SK-N-SH treated with all-trans-retinoic acid at 6 μM for 48 hours (cell line): Measurements from ENCODE around the gene LPAR5.

ENCODE experiments used
- ATAC-seq: fragments of 200-7000 bp; cut with Tn5 transposase; 3 replicates; pipeline ENCODE4 v1.9.1; 2020; ENCODE audit warnings: mild to moderate bottlenecking, moderate library complexity
- ARNTL ChIP-seq: fragments of 450-650 bp; formaldehyde crosslinking; IDR thresholded peaks from 2 replicates; pipeline ENCODE4 v1.5.0; 2020; ENCODE audit warnings: low read depth, mild to moderate bottlenecking, moderate library complexity, borderline replicate concordance
- BACH2 ChIP-seq: fragments of 250-450 bp; sonication (Bioruptor Pico); IDR thresholded peaks from 2 replicates; pipeline ENCODE4 v1.9.0; 2021; ENCODE audit warnings: mild to moderate bottlenecking, borderline replicate concordance
- CSDC2 ChIP-seq: fragments of 250-450 bp; sonication (Bioruptor Pico); IDR thresholded peaks from 2 replicates; pipeline ENCODE4 v1.5.0; 2020; ENCODE audit warnings: mild to moderate bottlenecking, moderate library complexity
- ESRRG ChIP-seq: fragments of 250-450 bp; sonication (Bioruptor Pico); IDR thresholded peaks from 2 replicates; pipeline ENCODE4 v1.6.1; 2021; ENCODE audit warnings: mild to moderate bottlenecking
- GLIS3 ChIP-seq: fragments of 250-450 bp; sonication (Bioruptor Pico); IDR thresholded peaks from 2 replicates; pipeline ENCODE4 v1.5.0; 2020; ENCODE audit warnings: mild to moderate bottlenecking, moderate library complexity
- ISL1 ChIP-seq: fragments of 250-450 bp; sonication (Bioruptor Pico); IDR thresholded peaks from 2 replicates; pipeline ENCODE4 v2.1.2; 2022; ENCODE audit warnings: mild to moderate bottlenecking, moderate library complexity
- OSR1 ChIP-seq: fragments of 250-450 bp; sonication (Bioruptor Pico); IDR thresholded peaks from 2 replicates; pipeline ENCODE4 v1.8.0; 2022; ENCODE audit warnings: moderate library complexity, mild to moderate bottlenecking, inconsistent platforms
- PPARA ChIP-seq: fragments of 250-450 bp; sonication (Bioruptor Pico); IDR thresholded peaks from 2 replicates; pipeline ENCODE4 v1.5.0; 2020; ENCODE audit warnings: mild to moderate bottlenecking, borderline replicate concordance
- RARB ChIP-seq: fragments of 250-450 bp; sonication (Bioruptor Pico); IDR thresholded peaks from 2 replicates; pipeline ENCODE4 v1.8.0; 2021; ENCODE audit warnings: mild to moderate bottlenecking, moderate library complexity
- SNAI2 ChIP-seq: fragments of 250-450 bp; sonication (Bioruptor Pico); IDR thresholded peaks from 2 replicates; pipeline ENCODE4 v1.5.0; 2020; ENCODE audit warnings: mild to moderate bottlenecking, moderate library complexity
- TCF4 ChIP-seq: fragments of 250-450 bp; sonication (Bioruptor Pico); IDR thresholded peaks from 2 replicates; pipeline ENCODE4 v1.8.0; 2021; ENCODE audit warnings: mild to moderate bottlenecking, moderate library complexity, borderline replicate concordance
- TOX ChIP-seq: fragments of 250-450 bp; sonication (Bioruptor Pico); IDR thresholded peaks from 2 replicates; pipeline ENCODE4 v1.8.0; 2021; ENCODE audit warnings: mild to moderate bottlenecking, moderate library complexity, borderline replicate concordance
- ZC3H10 ChIP-seq: fragments of 250-450 bp; sonication (Bioruptor Pico); IDR thresholded peaks from 2 replicates; pipeline ENCODE4 v1.5.1; 2021; ENCODE audit warnings: mild to moderate bottlenecking, moderate library complexity
- ZFP3 ChIP-seq: fragments of 250-450 bp; sonication (Bioruptor Pico); IDR thresholded peaks from 2 replicates; pipeline ENCODE4 v1.5.0; 2020; ENCODE audit warnings: mild to moderate bottlenecking, moderate library complexity
- ZFP30 ChIP-seq: fragments of 450-650 bp; formaldehyde crosslinking; IDR thresholded peaks from 2 replicates; pipeline ENCODE4 v1.5.0; 2022; ENCODE audit warnings: mild to moderate bottlenecking, moderate library complexity
- ZNF70 ChIP-seq: fragments of 450-650 bp; formaldehyde crosslinking; IDR thresholded peaks from 2 replicates; pipeline ENCODE4 v1.5.0; 2020; ENCODE audit warnings: mild to moderate bottlenecking, moderate library complexity
- ZNF8 ChIP-seq: fragments of 450-650 bp; formaldehyde crosslinking; IDR thresholded peaks from 2 replicates; pipeline ENCODE4 v1.5.0; 2020; ENCODE audit warnings: mild to moderate bottlenecking, moderate library complexity
- TF ChIP-seq, protein P1 (sequence below): fragments of 250-450 bp; sonication (Bioruptor Pico); IDR thresholded peaks from 2 replicates; pipeline ENCODE4 v1.5.1; 2021; ENCODE audit warnings: mild to moderate bottlenecking, moderate library complexity
- TF ChIP-seq, protein P2 (sequence below): fragments of 250-450 bp; sonication (Bioruptor Pico); IDR thresholded peaks from 2 replicates; pipeline ENCODE4 v1.5.0; 2020; ENCODE audit warnings: mild to moderate bottlenecking, moderate library complexity
- TF ChIP-seq, protein P3 (sequence below): fragments of 250-450 bp; sonication (Bioruptor Pico); IDR thresholded peaks from 2 replicates; pipeline ENCODE4 v1.5.1; 2020; ENCODE audit warnings: low read depth, mild to moderate bottlenecking, moderate library complexity

The LPAR5 gene

DNA sequence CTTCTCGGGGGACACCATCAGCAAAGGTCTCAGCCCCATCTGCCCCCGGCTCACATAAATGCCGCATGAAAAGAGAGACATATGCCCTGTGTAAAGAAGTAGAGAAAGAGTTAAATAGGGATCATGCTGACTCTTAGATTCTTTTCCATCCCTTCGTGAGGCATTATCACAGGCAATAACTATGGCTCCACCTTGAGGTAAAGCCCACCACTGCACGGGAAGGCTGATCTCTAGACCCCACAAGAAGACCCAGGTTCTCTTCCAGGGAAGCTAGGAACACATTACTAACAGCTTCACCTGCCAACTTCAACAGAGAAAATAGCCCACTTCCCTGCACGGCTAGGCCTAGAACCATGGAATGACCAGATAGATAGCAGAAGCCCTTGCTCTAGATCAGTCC is 53.6 kb downstream of the LPAR5 start:
- peak; percentile 57 for ATAC-seq
- TF ChIP-seq ARNTL (CRISPR knock-in tag) (no peak), GLIS3 (CRISPR knock-in tag) (no peak), ZFP3 (no peak), ZNF8 (CRISPR knock-in tag) (no peak), PPARA (no peak), BACH2 (no peak), ZFP30 (CRISPR knock-in tag) (no peak), RARB (no peak), ZNF70 (no peak), SNAI2 (CRISPR knock-in tag) (no peak), CSDC2 (CRISPR knock-in tag) (no peak)
- TF ChIP-seq, protein P1, sequence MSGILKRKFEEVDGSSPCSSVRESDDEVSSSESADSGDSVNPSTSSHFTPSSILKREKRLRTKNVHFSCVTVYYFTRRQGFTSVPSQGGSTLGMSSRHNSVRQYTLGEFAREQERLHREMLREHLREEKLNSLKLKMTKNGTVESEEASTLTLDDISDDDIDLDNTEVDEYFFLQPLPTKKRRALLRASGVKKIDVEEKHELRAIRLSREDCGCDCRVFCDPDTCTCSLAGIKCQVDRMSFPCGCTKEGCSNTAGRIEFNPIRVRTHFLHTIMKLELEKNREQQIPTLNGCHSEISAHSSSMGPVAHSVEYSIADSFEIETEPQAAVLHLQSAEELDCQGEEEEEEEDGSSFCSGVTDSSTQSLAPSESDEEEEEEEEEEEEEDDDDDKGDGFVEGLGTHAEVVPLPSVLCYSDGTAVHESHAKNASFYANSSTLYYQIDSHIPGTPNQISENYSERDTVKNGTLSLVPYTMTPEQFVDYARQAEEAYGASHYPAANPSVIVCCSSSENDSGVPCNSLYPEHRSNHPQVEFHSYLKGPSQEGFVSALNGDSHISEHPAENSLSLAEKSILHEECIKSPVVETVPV (CRISPR knock-in tag), result no peak
- TF ChIP-seq, protein P2, sequence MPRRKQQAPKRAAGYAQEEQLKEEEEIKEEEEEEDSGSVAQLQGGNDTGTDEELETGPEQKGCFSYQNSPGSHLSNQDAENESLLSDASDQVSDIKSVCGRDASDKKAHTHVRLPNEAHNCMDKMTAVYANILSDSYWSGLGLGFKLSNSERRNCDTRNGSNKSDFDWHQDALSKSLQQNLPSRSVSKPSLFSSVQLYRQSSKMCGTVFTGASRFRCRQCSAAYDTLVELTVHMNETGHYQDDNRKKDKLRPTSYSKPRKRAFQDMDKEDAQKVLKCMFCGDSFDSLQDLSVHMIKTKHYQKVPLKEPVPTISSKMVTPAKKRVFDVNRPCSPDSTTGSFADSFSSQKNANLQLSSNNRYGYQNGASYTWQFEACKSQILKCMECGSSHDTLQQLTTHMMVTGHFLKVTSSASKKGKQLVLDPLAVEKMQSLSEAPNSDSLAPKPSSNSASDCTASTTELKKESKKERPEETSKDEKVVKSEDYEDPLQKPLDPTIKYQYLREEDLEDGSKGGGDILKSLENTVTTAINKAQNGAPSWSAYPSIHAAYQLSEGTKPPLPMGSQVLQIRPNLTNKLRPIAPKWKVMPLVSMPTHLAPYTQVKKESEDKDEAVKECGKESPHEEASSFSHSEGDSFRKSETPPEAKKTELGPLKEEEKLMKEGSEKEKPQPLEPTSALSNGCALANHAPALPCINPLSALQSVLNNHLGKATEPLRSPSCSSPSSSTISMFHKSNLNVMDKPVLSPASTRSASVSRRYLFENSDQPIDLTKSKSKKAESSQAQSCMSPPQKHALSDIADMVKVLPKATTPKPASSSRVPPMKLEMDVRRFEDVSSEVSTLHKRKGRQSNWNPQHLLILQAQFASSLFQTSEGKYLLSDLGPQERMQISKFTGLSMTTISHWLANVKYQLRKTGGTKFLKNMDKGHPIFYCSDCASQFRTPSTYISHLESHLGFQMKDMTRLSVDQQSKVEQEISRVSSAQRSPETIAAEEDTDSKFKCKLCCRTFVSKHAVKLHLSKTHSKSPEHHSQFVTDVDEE (CRISPR knock-in tag), result no peak
- TF ChIP-seq, protein P3, sequence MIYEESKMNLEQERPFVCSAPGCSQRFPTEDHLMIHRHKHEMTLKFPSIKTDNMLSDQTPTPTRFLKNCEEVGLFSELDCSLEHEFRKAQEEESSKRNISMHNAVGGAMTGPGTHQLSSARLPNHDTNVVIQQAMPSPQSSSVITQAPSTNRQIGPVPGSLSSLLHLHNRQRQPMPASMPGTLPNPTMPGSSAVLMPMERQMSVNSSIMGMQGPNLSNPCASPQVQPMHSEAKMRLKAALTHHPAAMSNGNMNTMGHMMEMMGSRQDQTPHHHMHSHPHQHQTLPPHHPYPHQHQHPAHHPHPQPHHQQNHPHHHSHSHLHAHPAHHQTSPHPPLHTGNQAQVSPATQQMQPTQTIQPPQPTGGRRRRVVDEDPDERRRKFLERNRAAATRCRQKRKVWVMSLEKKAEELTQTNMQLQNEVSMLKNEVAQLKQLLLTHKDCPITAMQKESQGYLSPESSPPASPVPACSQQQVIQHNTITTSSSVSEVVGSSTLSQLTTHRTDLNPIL (CRISPR knock-in tag), result no peak

- no peak for ATAC-seq
- no peak for TF ChIP-seq ZC3H10 (CRISPR knock-in tag)
- no peak for TF ChIP-seq RARB
- TF ChIP-seq ESRRG, result no peak
- TF ChIP-seq CSDC2 (CRISPR knock-in tag), result no peak
- TF ChIP-seq OSR1 (CRISPR knock-in tag), result no peak
- no peak for TF ChIP-seq TCF4 (CRISPR knock-in tag)
- no peak for TF ChIP-seq ZFP3
- TF ChIP-seq BACH2, result no peak
- TF ChIP-seq ZNF70, result no peak
- TF ChIP-seq TOX, result no peak
- no peak for TF ChIP-seq ZNF8 (CRISPR knock-in tag)
- no peak for TF ChIP-seq GLIS3 (CRISPR knock-in tag)
- no peak for TF ChIP-seq SNAI2 (CRISPR knock-in tag)
- no peak for TF ChIP-seq ARNTL (CRISPR knock-in tag)
- TF ChIP-seq, protein P2 (CRISPR knock-in tag), result no peak
- TF ChIP-seq, protein P3 (CRISPR knock-in tag), result no peak
- TF ChIP-seq PPARA, result no peak
These were observed 60.1 kb downstream of the LPAR5 start for GRCh38 chr12:6575648-6576047.

GRCh38 chr12:6574576-6575295 is 61.0 kb downstream of the LPAR5 start:
- no peak for ATAC-seq
- no peak for TF ChIP-seq ESRRG
- TF ChIP-seq TCF4 (CRISPR knock-in tag), result no peak
- TF ChIP-seq, protein P3 (CRISPR knock-in tag), result no peak
- TF ChIP-seq ARNTL (CRISPR knock-in tag), result no peak
- TF ChIP-seq ZNF70, result no peak
- TF ChIP-seq BACH2, result no peak
- TF ChIP-seq ZNF8 (CRISPR knock-in tag), result no peak
- TF ChIP-seq ISL1 (CRISPR knock-in tag), result no peak
- no peak for TF ChIP-seq TOX
- TF ChIP-seq GLIS3 (CRISPR knock-in tag), result no peak
- TF ChIP-seq, protein P1 (CRISPR knock-in tag), result no peak
